Right hindlimb (tissue), 1 donor: ENCODE results near the gene SPCS3.
"Not testable (repeated sequence)": the region's sequence is repeated elsewhere in the genome, so short reads cannot be mapped to it uniquely, and the experiment has no call there.

Experiments used
- DNase-seq: peaks from one replicate; pipeline ENCODE4 v3.0.0-alpha.2; 2018

SPCS3 gene

DNA sequence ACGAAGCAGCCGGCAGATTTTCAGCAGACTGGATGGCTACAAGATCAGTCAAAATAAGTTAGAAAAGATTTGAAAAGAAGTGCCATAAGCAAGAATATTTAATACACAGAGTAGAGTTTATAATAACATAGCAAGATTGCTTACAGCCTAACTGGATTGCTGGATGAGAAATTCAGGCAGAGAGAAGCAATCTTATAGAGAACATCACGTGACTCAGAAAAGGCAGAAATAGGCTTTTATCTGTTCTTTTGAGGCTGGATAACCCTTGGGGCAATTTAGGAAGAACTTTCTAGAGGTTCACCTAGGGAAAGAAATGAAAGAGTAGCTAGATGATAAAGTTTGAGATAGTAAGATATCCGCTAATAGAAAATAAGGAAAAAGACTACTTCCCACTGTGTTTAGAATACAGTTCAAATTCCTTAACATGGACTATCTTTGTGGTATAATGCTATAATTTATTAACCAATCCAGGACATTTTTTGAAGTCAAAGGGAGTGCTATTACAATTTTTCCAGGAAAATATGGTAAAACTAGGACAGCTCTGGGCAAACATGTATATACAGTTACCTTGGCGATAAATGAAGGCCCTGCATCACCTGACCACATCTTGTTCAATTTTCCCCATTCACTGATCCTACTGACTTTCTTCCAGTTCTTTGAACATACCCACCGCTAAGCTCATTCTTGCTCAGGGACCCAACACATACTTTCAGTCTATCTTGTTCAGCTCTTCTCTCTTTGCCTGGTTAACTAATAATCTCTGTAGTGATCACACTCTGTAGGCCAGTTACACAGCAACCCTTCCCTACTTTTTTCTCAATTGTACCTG lies 12.7 kb upstream of the SPCS3 start:
- no peak for DNase-seq

DNA sequence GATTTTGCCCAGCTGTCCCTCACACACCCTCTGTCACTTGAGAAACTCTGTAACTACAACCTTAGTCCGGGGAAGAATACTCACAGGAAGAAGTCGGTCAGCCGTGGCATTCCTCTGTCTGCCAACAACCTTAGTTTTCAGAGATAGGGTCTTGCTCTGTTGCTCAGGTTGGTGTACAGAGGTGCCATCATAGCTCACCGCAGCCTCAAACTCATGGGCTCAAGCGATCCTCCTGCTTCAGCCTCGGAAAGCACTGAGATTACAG lies 12.2 kb upstream of the SPCS3 start:
- no peak for DNase-seq

DNA sequence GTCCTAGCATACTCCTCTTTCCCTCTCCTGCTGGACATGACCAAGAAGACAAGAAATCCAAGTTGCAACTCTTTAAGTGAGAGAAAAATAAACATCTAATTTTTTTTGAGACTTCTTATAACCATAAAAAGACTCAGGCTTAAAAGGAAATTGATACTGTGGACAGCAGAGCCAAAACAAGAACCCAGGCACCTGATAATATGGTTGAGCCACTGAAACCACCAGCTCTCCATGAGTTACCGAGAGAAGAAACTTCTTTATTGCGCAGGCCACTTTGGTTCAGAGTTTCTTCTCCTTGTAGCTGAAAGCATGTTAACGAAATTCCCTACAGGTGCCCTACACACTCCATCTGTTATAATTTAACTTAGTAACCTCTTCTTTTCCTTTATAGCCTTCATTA lies 11.3 kb upstream of the SPCS3 start:
- DNase-seq, result no peak

DNA sequence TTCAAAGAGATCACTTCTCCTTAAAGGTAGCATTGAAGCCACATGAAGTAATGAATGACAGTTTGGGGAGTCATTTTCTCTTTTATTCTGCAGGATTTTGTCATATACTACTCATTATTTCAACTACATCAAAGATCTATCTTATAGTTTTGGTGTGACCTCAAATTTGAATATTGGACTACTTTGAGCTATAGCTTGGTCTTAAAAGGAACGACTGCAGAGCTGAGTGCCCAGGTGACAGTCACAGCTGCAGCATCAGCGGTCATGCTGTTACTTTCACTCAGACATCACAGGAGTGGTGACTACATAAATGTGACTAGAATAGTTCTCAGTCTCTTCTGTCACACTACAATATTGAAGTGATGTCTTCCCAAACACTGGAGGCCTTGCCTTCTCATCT lies 10.7 kb upstream of the SPCS3 start:
- DNase-seq, result no peak

DNA sequence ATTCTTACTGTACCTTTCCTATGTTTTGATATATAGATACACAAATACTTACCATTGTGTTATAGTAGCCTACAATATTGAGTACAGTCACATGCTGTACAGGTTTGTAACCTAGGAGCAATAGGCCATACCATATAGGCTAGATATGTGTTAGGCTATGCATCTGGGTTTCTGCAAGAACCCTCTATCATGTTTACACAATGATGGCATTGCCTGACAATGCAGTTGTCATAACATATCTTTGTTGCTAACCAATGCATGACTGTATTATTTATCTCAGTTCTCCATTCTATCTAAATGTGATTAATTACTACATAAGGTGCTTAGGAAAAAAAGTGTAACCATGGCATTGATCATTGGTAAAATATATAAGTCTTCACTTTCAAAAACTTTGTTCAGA lies 10.0 kb upstream of the SPCS3 start:
- no peak for DNase-seq

DNA sequence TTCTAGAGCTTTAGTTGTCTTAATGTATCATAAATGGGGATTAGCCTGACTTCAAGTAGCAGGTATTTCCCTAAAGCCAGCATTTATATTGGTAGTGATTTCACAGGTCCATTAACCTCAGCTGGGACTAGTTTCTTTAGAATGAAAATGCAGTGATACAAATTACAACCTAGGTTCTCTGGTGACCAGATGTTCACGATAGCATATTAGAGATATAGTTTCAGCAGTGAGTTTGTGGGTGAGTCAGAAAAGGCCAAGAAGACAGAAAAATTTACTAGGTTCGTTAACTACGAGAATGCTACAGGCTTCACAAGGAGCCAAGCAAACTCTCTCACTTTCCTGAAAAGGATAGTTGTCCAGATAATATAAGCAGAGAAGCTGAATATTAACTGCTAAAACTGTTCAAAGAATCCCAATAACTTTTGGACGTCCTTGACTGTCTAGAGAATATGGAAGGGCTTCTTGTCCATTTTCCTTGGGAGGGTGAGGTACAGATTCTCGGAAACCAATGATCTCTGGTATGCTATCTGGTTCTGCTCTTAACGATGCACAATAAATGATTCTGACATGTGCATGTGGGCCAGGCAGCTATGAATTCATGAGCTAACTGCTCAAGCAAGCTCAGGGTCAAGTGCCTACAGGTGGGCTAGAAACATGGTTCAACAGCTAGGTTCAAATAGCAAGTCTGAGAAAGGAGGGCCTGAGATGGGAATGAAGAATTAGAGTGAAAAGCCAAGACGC lies 6.0 kb upstream of the SPCS3 start:
- no peak for DNase-seq

DNA sequence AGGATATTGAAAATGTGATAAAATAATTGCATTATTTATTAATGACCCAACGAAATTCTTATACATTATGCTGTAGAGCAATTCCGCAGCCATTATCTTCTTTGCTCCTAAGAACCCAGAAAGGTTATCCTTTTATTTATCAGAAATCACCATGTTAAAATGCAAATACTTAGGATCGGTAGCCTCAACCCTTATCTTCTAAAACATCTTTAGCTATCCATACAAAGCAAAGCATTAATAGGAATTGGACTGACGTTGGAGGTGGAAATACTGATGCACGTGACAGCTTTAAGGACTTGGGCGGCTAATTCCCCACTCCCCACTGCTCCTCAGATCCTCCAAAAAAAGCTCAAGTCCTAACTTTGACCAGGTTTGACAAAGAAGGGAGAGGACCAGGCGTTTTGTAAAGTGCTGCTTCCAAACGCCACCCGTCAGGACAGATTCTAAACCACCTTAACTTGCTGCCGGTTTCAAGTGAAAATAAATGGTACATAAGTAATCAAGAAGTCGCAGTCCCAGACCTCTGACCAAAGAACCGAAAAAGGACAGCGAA lies 539 bp upstream of the SPCS3 start:
- no peak for DNase-seq

DNA sequence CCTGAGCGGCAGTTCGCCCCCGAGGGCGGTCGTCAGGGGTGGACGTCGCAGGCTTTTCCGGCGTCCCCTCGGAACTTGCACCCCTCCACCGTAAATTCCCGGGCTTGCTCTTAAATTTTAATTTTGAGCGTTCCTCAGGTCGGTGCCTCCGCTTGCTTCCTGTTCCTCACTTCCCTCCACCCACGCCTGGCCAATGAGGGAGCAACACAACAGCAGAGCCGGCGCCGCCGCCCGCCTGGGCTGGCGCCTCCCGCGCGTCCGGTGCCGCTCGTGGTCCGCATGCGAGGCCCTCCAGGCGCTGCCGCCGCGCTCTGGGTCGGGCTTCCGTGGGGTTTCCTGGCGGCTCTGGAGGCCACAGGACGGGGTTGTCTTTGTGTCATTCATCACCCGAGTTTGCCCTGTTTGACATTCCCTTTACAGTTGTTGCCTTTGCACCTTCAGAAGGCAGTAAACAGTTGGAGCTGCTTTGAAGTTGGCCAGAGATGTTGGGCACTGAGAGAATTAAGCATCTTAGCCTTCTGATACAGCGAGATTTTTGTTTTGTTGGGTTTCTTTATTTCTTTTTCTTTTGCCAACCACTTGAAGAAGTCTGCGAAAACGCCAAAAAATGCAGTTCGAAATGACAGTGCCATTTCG lies 692 bp downstream of the SPCS3 start:
- DNase-seq, result peak; percentile 92

DNA sequence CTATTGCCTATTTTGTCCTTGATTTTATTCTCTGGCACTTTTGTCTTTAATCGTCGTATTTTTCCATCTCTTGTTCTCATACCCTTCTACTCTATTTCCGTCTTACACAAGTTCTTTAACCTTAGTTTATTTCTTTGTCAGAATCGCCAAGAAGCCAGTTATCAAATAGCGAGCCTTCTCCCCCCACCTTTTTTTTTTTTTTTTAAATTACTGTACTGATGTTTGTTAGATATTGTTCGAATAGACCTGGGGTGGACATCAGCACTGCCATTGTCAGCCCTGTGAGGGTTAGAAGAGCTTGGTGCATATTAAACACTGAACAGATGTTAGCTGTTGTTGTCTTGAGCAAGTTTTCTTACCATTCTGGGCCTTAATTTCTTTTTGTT lies 1.2 kb downstream of the SPCS3 start:
- no peak for DNase-seq

DNA sequence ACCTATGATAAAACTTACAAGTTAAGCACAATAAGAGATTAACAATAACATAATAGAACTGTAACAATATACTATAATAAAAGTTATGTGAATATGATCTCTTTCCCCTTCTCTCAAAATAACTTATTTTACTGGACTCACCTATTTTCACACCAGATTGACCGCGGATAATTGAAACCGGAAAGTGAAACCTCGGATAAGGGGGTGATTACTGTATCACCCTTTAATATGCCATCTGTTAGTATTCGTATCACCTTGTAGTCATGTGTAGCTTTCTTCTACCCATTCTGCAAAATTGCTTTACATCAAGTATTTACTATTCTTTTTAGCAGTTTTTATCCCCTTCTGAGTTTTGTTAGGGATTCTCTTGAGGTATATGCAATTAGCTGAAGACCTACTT lies 1.8 kb downstream of the SPCS3 start:
- DNase-seq, result no peak

DNA sequence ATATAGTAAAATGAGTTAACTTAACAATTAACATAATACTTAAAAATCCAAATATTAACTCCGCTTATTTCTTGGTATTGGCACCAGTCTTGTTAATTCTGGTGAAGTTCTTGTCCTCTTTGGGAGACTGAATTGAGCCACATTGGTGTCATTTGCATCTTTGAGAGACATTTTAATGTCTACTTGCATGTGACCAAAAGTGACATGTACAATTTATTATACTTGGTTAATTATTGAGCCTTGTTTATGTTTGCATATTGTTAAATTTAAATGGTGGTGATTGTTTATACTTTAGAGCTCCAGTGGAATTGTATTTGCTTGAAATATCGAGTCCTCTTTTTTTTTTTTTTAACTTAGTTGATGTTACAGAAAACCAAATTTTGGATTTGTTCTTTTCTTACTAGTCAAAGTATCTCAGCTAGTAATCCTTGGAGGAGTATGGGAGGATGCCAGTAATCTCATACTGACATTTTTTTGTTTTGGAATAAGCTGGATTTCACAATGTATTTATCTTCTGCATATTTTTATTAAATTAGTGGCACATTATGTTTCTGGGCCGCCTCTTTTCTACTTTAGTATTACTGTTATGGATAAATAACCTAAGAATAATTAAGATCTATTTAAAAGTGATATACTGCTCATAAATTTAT lies 3.9 kb downstream of the SPCS3 start:
- DNase-seq, result no peak

DNA sequence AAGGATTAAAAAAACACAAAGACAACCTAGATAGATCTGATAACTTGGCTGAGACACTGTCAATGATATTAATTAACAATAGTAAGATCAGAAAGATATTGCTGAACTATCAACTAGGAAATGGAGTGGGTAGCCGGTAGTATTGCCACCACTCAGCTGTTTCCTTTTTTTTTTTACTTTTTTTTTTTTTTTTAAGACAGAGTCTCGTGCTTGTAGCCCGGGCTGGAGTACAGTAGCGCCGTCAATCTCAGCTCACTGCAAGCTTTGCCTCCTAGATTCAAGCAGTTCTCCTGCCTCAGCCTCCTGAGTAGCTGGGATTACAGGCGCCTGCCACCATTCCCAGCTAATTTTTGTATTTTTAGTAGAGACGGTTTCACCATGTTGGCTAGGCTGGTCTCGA lies 5.1 kb downstream of the SPCS3 start:
- DNase-seq, result not testable (repeated sequence)

DNA sequence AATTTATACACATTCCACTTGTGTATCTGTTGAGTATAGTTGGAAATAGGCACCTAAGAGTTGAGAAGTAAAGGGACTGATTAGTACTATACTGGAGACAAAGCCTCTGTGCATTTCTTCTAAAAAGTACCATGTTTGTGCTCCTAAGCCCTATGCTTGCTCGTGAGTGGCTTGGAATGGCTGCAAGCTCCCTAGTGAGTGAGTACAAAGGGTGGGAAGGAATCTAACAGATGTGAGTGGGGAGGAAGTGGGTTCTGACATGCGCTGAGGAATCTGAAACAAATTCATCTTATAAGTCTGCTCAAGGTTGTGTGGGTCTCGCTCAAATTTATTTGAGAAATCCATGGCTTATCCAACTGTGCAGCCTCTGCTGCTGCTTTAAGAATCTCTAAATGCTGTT lies 13.3 kb downstream of the SPCS3 start:
- no peak for DNase-seq

DNA sequence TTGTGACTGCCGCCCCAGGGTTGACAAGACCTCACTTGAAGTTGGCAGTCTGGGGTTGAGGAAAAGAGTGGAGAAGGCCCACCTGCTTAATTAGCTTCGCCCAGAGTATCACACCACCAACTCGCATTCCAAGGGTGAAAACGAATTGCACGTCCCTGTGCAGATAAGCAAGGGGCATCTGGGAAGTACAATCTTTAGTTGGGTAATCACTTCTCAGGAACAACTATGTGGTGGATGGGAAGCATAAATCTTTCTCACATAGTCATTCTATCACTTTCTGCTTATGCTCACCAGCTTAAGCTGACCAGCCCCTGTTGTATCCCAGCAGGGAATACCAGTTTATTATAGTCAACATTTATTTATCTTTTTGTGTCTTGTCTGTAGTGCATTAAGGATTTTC lies 14.3 kb downstream of the SPCS3 start:
- no peak for DNase-seq

DNA sequence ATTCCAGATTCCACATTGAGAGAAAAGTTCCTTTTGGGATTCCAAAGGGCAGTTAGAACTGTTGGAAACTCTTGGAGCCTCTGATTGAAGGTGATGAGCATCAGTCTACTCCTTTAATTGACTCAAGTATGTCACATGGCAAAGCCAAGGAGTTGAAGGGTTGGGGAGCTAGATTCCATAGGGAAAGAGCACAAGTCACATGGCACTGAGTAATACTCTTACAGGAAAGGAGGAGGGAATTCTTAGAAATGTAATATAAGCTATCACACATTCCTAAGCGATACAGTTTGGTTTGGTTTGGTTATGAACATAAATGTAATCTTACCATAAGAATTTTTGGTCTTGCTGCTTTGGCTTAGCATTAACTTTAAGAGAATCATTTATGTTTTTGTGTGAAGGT lies 15.7 kb downstream of the SPCS3 start:
- DNase-seq, result no peak

DNA sequence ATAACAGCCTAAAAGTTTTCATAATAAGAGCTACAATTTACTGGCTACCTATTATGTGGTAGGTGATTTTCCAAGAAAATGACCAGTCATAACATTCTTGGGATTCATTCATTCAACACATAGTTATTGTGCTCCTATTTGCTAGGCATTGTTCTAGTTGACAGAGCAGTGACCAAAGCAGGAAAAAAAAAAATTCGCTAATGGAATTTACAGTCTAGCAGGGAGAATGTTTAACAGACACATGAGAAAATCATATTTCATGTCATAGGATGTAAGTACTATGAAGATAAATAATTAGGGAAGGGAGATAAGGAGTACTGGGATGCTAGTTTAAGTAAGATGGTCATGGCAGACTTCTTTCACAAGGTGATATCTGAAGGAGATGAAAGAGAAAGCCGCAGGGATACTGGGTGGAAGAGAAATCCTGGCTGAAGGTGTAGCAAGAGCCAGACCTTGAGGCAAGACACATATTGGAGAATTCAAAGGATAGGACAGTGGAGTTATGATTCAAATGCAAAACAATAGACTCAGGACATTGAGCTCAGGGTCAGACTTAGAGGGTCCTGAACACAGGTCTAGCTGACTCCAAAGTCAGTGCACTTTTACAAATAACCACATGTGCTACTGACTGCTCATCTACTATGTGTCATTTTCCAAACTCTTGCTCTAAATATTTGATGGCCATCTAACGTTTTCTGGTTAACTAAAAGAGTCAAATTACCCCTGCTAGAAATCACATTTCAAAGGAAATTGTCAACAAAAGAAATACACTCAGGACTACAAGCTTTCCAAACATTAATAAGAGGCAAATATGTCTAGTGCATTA lies 20.4 kb downstream of the SPCS3 start:
- no peak for DNase-seq

DNA sequence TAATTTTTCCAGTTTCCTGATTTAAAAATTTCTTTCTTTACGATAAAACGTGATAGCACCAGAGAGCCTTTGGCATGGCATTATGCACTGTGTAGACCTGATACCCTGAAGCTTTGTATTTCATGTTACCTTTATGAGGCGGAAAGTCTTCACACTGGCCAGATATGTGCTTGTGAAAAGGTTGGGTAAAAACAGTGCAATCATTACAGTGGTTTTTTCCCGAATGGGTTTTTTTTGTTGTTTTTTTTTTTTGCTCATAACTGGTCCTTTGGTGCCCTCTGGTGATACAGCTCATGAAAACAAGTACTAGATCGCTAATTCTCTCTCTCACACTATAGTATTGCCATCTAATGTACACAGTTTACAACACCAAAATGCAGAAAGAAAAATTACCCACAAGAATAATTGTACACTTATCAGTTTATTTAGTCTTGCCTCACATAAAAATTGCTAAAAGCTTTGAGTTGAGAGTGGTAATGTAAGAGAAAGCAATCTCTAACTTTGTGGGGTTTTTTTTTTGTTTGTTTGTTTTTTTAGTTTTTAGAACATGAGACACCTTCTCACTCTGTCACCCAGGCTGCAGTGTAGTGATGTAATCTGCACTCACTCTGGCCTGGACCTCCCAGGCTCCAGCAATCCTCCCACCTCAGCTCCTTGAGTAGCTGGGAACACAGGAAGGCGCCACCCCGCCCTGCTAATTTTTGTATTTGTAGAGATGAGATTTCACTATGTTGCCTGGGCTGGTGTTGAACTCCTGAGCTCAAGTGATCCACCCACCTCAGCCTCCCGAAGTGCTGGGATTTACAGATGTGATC lies 21.3 kb downstream of the SPCS3 start:
- DNase-seq, result no peak

DNA sequence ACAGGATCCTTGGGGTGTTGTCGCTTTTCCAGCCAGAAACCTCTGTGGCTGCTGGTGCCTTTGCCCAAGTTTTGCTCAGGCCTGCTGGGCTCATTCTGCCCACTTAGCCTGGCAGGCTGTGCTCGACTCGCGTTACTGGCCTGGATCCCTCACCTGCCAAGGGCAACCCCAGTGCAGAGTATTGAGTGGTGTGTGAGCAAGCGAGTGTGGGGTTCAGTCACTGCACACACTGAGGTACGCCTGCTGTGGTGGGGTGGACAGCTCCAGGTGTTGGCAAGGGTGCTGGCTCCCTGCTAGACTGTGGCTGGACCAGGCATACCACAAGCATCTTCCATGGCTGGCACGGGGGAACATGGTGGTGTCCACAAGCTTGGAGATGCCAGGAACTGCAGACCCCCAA lies 22.6 kb downstream of the SPCS3 start:
- no peak for DNase-seq

DNA sequence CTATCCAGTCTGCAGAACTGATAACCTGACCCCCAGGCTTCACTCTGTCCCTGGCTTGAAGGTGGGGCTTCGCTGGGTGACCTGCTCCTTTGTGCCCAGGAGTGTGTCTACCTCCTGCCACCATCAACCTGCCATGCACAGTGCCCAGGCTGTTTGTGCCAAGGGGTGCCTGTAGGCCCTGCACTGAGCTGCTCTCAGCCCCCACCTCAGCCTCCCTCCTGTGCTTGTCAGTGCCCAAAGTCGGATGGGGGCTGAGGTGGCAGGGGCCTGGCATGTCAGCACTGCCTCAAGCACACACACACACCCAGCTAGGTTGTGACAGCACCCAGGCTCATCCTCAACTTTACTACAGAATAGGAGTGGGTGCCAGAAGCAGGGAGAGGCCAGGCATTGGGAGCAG lies 23.5 kb downstream of the SPCS3 start:
- no peak for DNase-seq

DNA sequence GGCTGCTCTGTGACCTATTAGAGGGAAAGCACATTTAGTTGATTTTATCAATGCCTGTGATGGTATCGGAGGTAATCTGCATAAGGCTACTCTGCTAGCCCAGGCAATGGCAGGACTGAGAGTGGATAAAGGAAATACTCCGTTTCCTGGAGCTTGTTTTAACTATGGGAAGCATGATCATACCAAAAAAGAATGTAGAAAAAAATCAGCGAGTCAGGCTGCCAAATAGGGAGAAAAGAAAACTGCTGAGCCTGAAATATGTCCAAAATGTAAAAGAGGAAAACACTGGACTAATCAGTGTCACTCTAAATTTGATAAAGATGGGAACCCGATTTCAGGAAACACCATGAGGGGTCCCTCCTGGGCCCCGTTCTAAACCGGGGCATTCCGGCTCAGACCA lies 25.6 kb downstream of the SPCS3 start:
- not testable (repeated sequence) for DNase-seq

DNA sequence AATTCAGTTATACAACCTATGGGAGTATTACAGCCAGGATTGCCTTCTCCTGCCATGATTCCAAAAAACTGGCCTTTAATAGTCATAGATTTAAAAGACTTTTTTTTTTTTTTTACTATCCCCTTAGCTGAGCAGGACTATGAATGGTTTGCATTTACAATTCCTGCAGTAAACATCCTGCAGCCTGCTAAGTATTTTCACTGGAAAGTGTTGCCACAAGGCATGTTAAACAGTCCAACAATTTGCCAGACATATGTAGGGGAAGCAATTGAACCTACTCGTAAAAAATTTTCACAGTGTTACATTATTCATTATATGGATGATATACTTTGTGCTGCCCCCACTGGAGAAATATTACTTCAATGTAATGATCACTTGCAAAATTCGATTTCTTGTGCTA lies 27.1 kb downstream of the SPCS3 start:
- DNase-seq, result not testable (repeated sequence)

DNA sequence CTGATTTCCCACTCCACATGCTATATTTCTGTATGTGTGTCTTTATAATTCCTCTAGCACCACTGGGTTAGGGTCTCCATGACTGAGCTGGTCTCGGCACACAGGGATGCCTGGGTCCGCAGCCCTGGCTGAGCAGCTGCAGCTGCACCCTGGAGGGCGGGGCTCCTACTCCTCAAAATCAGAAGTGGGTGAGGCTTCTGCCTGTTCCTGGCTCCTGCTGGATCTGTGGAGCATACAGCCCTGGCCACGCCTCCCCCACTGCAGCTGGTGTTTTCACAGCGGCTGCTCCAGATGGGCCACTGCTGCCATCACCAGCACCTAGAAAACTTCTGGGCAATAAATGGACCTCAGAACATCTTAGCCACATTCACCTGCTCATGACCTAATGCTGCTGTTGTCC lies 30.9 kb downstream of the SPCS3 start:
- DNase-seq, result no peak
